GM04503 (cell line): ENCODE results near the gene FSTL5.

Experiments used
- DNase-seq: peaks from one replicate; pipeline ENCODE4 v3.0.0-alpha.2; 2012; ENCODE audit warnings: low read depth

Gene FSTL5

GRCh38 chr4:161577579-161578301 is 586.1 kb downstream of the FSTL5 start:
- peak; percentile 68 for DNase-seq

- DNase-seq = no peak
These were observed 590.0 kb downstream of the FSTL5 start for GRCh38 chr4:161573836-161574235.

- DNase-seq = no peak
These were observed 599.5 kb downstream of the FSTL5 start for GRCh38 chr4:161564230-161564834.

- DNase-seq = no peak
These were observed 607.8 kb downstream of the FSTL5 start for GRCh38 chr4:161555689-161556660.

GRCh38 chr4:161554372-161554990 is 609.3 kb downstream of the FSTL5 start:
- DNase-seq = no peak

GRCh38 chr4:161546902-161547301 is 616.9 kb downstream of the FSTL5 start:
- no peak for DNase-seq

GRCh38 chr4:161540265-161540664 is 623.5 kb downstream of the FSTL5 start:
- DNase-seq = no peak

GRCh38 chr4:161538941-161539340 is 624.9 kb downstream of the FSTL5 start:
- DNase-seq = no peak

GRCh38 chr4:161530710-161531109 is 633.1 kb downstream of the FSTL5 start:
- DNase-seq = no peak

GRCh38 chr4:161525121-161525520 is 638.7 kb downstream of the FSTL5 start:
- DNase-seq = no peak

GRCh38 chr4:161522031-161522430 is 641.8 kb downstream of the FSTL5 start:
- DNase-seq = no peak

- no peak for DNase-seq
These were observed 644.2 kb downstream of the FSTL5 start for GRCh38 chr4:161519611-161520010.

- DNase-seq = no peak
These were observed 645.9 kb downstream of the FSTL5 start for GRCh38 chr4:161517941-161518340.

GRCh38 chr4:161505141-161505540 is 658.7 kb downstream of the FSTL5 start:
- no peak for DNase-seq

GRCh38 chr4:161498155-161498554 is 665.6 kb downstream of the FSTL5 start:
- DNase-seq = no peak

- DNase-seq = no peak
These were observed 677.3 kb downstream of the FSTL5 start for GRCh38 chr4:161486461-161486860.

- no peak for DNase-seq
These were observed 697.5 kb downstream of the FSTL5 start for GRCh38 chr4:161466316-161466715.

- no peak for DNase-seq
These were observed 700.4 kb downstream of the FSTL5 start for GRCh38 chr4:161463436-161463835.

- no peak for DNase-seq
These were observed 705.9 kb downstream of the FSTL5 start for GRCh38 chr4:161457906-161458305.

- no peak for DNase-seq
These were observed 706.5 kb downstream of the FSTL5 start for GRCh38 chr4:161457311-161457710.

- no peak for DNase-seq
These were observed 708.9 kb downstream of the FSTL5 start for GRCh38 chr4:161454860-161455259.

- DNase-seq = no peak
These were observed 715.1 kb downstream of the FSTL5 start for GRCh38 chr4:161448550-161449180.
